Left lung (tissue), 10 donors: Measurements from ENCODE around the gene SOBP. TPM values are rescaled to one million over a fixed set of nuclear protein-coding genes. Genes with fewer than 3 reads are reported as not detected.

Experiments
- ATAC-seq: fragments of 200-7000 bp; cut with Tn5 transposase; one replicate; pipeline ENCODE4 v1.9.1; 2020; ENCODE audit warnings: moderate library complexity
- DNase-seq, 4 donors: peaks; one replicate each; pipeline ENCODE4 v3.0.0-alpha.2; 2013 to 2020
- H3K27ac ChIP-seq, 2 donors: fragments of 200-600 bp; sonication (generic) in 1 of 2; one replicate each; pipeline versions ENCODE4 v1.5.0 to v1.8.0; 2020 to 2021
- H3K27me3 ChIP-seq, 2 donors: fragments of 200-600 bp; sonication (generic) in 1 of 2; one replicate each; pipeline versions ENCODE4 v1.5.0 to v1.8.0; 2020 to 2021
- H3K36me3 ChIP-seq, 2 donors: fragments of 200-600 bp; sonication (generic) in 1 of 2; one replicate each; pipeline versions ENCODE4 v1.5.0 to v1.8.0; 2020 to 2021
- H3K4me1 ChIP-seq, 2 donors: fragments of 200-600 bp; one replicate each; pipeline ENCODE4 v1.8.0; 2021
- H3K4me3 ChIP-seq, 2 donors: fragments of 200-600 bp; sonication (generic) in 1 of 2; one replicate each; pipeline versions ENCODE4 v1.5.0 to v1.8.0; 2020 to 2021; ENCODE audit warnings: mild to moderate bottlenecking in 1 of 2
- H3K9me3 ChIP-seq, 2 donors: fragments of 200-600 bp; sonication (generic) in 1 of 2; one replicate each; pipeline versions ENCODE4 v1.5.0 to v1.8.0; 2020 to 2021
- intact Hi-C, 2 donors: fragments of 100-400 bp; cut with DNase I; formaldehyde crosslinking; loops; one replicate each; pipeline versions ENCODE4 v1.11.2 to v1.14.2; 2022
- polyA plus RNA-seq, 6 donors: library from polyadenylated mRNA; unstranded; fragments of 120-200 nt; gene quantifications; one replicate each; pipeline ENCODE4 v1.2.1, GENCODE V29; 2013; ENCODE audit not compliant: insufficient read length in 6 of 6
- total RNA-seq, 2 donors: library from RNA; stranded (reverse); fragmentation: NEBNext Ultra II Directional; extraction: Animal tissue kit (Norgen Biotek cat#: 25700); gene quantifications; one replicate each; pipeline ENCODE4 v1.2.1, GENCODE V29; 2021
- TF ChIP-seq, protein P1 (sequence below), 2 donors: fragments of 200-600 bp; sonication (generic) in 1 of 2; IDR thresholded peaks; one replicate each; pipeline versions ENCODE4 v1.5.0 to v1.8.0; 2021; ENCODE audit warnings: antibody characterized with exemption in 2 of 2
- donor health status: DM: no; HTN: yes; CAD: no.
- donor health status: DM: no; HTN: no; CAD: no.

SOBP gene
- total and polyA plus RNA-seq, 8 donors: 6.5 to 11.1 (median 8.1) TPM

DNA sequence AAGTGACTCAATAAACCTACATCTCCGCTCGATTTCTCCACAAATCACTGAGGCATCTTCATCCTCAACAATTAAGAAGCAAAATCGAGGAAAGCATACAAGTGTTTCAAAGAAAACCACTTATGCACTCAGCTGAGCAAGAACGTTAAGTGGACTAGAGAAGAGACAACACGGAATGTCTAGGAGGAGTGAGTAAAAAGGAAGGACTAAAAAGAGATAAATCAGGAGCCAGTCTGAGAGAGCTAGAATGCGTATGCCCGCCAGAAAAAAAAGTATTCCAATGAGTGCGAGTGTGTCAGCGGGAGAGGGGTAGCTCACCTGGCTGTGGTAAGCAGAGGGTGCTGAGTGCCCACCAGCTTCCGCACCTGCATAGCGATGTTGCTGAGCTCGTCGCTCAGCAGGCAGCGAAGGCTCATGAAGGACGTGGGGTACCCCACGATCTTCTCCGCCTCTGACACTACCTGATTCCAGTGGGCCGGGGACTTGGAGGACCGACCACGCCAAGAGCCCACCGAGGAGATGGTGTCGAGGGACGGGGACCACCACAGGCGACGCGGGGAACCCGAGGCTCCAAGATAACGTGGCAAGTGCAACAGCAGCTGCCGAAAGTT lies 31.1 kb upstream of the SOBP start:
- intact Hi-C loops: no loop called here
- H3K36me3 ChIP-seq: no peaks in the 10 kb centered on the region
- TF ChIP-seq, protein P1, sequence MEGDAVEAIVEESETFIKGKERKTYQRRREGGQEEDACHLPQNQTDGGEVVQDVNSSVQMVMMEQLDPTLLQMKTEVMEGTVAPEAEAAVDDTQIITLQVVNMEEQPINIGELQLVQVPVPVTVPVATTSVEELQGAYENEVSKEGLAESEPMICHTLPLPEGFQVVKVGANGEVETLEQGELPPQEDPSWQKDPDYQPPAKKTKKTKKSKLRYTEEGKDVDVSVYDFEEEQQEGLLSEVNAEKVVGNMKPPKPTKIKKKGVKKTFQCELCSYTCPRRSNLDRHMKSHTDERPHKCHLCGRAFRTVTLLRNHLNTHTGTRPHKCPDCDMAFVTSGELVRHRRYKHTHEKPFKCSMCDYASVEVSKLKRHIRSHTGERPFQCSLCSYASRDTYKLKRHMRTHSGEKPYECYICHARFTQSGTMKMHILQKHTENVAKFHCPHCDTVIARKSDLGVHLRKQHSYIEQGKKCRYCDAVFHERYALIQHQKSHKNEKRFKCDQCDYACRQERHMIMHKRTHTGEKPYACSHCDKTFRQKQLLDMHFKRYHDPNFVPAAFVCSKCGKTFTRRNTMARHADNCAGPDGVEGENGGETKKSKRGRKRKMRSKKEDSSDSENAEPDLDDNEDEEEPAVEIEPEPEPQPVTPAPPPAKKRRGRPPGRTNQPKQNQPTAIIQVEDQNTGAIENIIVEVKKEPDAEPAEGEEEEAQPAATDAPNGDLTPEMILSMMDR (IDR thresholded peaks at IDR 0.05): no peak
- H3K4me3 ChIP-seq: peak overlapping the region; percentile 86 to 93
- no peaks in the 10 kb centered on the region for H3K9me3 ChIP-seq
- DNase-seq (peak in 3 of 4 donors; percentile 15 to 41 (median 24)), ATAC-seq (peak; percentile 18)
- no peaks in the 10 kb centered on the region for H3K27me3 ChIP-seq
- H3K27ac ChIP-seq: peak overlapping the region; percentile 90 to 97
- peaks cover 0 to 12% of the 10 kb centered on the region in 2 donors for H3K4me1 ChIP-seq

DNA sequence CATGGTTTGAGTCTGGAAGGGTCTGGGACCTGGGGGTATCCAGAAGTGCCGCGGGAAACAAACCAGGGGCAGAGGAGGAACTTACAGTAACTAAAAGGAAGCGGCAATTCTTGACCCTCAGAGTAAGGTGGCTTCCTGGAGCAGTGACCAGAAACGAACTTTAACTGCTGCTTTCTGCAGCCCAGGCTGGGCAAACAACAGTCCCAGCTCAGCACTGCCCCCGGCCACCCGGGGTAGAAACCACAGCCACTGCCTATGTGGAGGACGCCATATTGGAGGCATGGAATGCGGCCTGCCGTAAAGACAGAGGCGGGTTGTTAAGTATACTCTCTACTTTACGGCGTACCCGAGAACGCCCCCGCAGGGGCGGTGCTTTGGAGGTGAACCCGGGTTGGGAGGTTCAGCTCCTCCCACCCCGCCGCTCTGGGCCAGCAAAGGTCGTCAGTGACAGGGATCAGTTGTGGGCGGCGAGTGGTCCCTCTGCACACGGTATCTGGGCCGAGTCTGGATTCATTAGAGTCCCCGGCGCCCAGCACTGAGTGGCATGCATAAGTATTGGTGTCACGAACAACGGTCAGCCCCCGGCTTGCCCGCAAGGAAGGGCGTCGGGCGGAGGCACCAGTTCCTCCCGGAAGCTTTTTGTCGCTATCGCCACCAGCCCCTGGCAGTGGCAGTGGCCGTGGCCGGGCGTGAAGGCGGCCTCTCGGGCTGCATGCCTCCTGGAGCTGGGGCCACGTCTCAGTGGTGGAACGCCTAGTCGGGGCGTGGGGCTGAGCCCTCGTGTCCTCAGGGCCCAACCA lies 30.4 kb upstream of the SOBP start, which contains the start of gene PDSS2:
PDSS2 (minus strand) TSS at position 282 of the 800 bp plus-strand sequence; CDS start at position 3, 279 bp downstream.
- no peaks in the 10 kb centered on the region for H3K9me3 ChIP-seq
- H3K36me3 ChIP-seq: no peaks in the 10 kb centered on the region
- H3K4me3 ChIP-seq: peak within 1 kb of the TSS; percentile 86 to 93
- TF ChIP-seq, protein P1 (IDR thresholded peaks at IDR 0.05): no peak
- H3K27me3 ChIP-seq: no peaks in the 10 kb centered on the region
- peak; percentile 99 for ATAC-seq
- DNase-seq: peak; percentile 92 to 99 (median 98)
- intact Hi-C loops: no loop called here
- peaks cover 0 to 12% of the 10 kb centered on the region in 2 donors for H3K4me1 ChIP-seq
- peak within 1 kb of the TSS; percentile 90 to 97 for H3K27ac ChIP-seq

DNA sequence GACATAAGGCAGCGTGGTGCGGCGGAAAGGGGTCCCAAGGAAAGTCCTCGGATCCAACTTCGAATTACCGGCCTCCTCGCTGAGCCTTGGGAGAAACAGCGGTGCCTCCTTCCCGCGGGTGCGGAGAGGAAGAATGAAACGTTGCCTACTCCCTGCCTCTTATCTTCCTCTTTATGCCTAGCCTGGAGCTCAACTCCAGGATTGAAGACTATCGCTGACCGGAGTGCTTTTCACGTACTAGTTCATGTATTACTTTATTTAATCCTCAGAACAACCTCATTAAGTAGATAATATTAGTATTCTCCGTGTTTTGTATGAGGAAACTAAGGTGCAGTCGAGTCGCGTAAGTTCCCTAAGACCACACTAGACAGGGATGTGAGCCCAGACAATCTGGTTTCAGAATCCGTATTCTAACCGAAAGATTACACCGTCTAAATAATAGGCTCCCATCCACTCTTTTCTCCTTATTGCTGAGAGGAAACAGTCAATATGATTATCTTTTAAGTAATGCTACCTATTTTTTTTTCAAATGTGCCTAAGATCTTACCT lies 29.8 kb upstream of the SOBP start:
- no peaks in the 10 kb centered on the region for H3K36me3 ChIP-seq
- DNase-seq: no peak
- peak overlapping the region; percentile 86 to 93 for H3K4me3 ChIP-seq
- peak; percentile 42 for ATAC-seq
- TF ChIP-seq, protein P1 (IDR thresholded peaks at IDR 0.05): no peak
- H3K27me3 ChIP-seq: no peaks in the 10 kb centered on the region
- H3K9me3 ChIP-seq: no peaks in the 10 kb centered on the region
- peaks cover 0 to 12% of the 10 kb centered on the region in 2 donors for H3K4me1 ChIP-seq
- intact Hi-C loops: no loop called here
- H3K27ac ChIP-seq: peak overlapping the region; percentile 90 to 97

DNA sequence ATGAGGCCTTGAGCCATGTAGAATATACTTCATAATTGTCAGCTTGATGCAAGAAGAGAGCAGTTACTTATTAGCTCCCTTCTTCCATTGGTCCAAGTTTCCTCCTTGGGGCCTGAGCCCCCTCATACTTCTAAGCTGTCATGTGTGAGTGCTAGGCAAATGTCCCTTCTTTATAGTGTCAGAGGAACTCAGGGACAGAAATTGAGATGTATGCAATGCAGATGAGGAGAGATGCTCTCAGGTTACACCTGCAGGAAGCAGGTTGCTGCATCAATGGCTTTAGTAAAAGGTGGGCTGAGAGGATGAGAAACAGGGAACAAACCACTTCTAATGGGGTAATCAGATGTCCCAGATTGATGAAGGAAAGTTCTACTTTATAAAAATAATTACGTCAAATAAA lies 23.9 kb upstream of the SOBP start:
- intact Hi-C loops: no loop called here
- TF ChIP-seq, protein P1 (IDR thresholded peaks at IDR 0.05): no peak
- Histone ChIP-seq H3K9me3 (no peaks in the 10 kb centered on the region), H3K27ac (no peak overlapping the region), H3K36me3 (no peaks in the 10 kb centered on the region), H3K4me3 (no peak overlapping the region), H3K27me3 (no peaks in the 10 kb centered on the region), H3K4me1 (no peaks in the 10 kb centered on the region)
- ATAC-seq: no peak
- DNase-seq: no peak

DNA sequence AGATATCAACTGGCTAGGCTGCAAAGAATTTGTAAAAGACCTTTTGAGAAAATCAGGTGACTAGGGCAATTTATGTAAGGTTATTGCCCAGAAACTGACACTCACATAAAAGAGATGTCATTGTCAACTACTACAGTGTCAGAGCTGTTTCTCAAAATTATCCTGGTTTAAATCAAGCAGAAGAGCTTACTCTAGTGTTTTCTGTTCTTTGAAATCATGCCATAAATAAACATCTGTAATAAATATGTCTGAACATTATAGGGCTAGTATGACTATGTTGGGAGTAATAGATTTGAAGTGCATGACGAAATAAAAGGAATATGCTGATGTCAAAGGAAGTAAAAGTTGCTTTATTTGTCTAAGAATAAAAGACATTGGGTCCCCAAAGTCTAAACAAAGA lies 19.6 kb upstream of the SOBP start:
- Histone ChIP-seq H3K4me1 (no peaks in the 10 kb centered on the region), H3K9me3 (no peaks in the 10 kb centered on the region), H3K27ac (no peak overlapping the region), H3K4me3 (no peak overlapping the region), H3K27me3 (peaks cover 0 to 6% of the 10 kb centered on the region in 2 donors), H3K36me3 (no peaks in the 10 kb centered on the region)
- TF ChIP-seq, protein P1 (IDR thresholded peaks at IDR 0.05): no peak
- DNase-seq (no peak), ATAC-seq (no peak)
- intact Hi-C loops: no loop called here
